CD4-positive, alpha-beta memory T cell (primary cell): ENCODE measurements around the gene LPP. TPM values are rescaled to one million over a fixed set of nuclear protein-coding genes. Genes with fewer than 3 reads are reported as not detected.

Experiments used
- CTCF ChIA-PET: fragments of 350-600 bp; sonication (Branson Sonifier 250); formaldehyde crosslinking; loops from one replicate; lab custom pipeline; 2021; ENCODE audit warnings: inconsistent platforms; ENCODE audit not compliant: partially characterized antibody; lab: Charles Lee
- POLR2A ChIA-PET: fragments of 350-600 bp; sonication (Branson Sonifier 250); formaldehyde crosslinking; loops from one replicate; lab custom pipeline; 2021; ENCODE audit not compliant: partially characterized antibody; lab: Charles Lee
- DNase-seq, 5 donors: peaks; one replicate each; pipeline versions ENCODE4 v3.0.0 to v3.0.0-alpha.2; 2020 to 2022; ENCODE audit warnings: mixed read lengths in 1 of 5
- H3K27ac ChIP-seq: one replicate; pipeline ENCODE4 v1.7.0; 2013; ENCODE audit warnings: low read depth, low read length
- H3K27me3 ChIP-seq: 2 replicates; pipeline ENCODE4 v1.7.0; 2013; ENCODE audit warnings: mild to moderate bottlenecking, low read length, moderate library complexity; ENCODE audit not compliant: insufficient read depth
- H3K36me3 ChIP-seq: 2 replicates; pipeline ENCODE4 v1.7.0; 2013; ENCODE audit warnings: mild to moderate bottlenecking, low read length, moderate library complexity; ENCODE audit not compliant: insufficient read depth
- H3K4me1 ChIP-seq: 2 replicates; pipeline ENCODE4 v1.7.0; 2013; ENCODE audit warnings: mild to moderate bottlenecking, low read length, moderate library complexity; ENCODE audit not compliant: insufficient read depth
- H3K4me3 ChIP-seq, 2 donors: one replicate each; pipeline ENCODE4 v1.7.0; 2013; ENCODE audit warnings: low read length in 2 of 2, mild to moderate bottlenecking in 1 of 2
- H3K9me3 ChIP-seq, 2 donors: one replicate each; pipeline ENCODE4 v1.7.0; 2013; ENCODE audit warnings: low read length in 2 of 2, control low read depth in 1 of 2; ENCODE audit not compliant: control insufficient read depth in 1 of 2
- H3K27ac Mint-ChIP-seq, 7 donors: one replicate each; pipeline ENCODE4 v1.8.0; 2020 to 2021; ENCODE audit warnings: mixed read lengths in 7 of 7, mild to moderate bottlenecking in 6 of 7, inconsistent platforms in 3 of 7, moderate library complexity in 3 of 7
- H3K27me3 Mint-ChIP-seq, 2 donors: one replicate each; pipeline ENCODE4 v1.8.0; 2020 to 2021; ENCODE audit warnings: mixed read lengths in 2 of 2
- H3K36me3 Mint-ChIP-seq, 2 donors: one replicate each; pipeline ENCODE4 v1.8.0; 2020 to 2021; ENCODE audit warnings: mixed read lengths in 2 of 2, inconsistent platforms in 1 of 2, mild to moderate bottlenecking in 1 of 2
- H3K4me1 Mint-ChIP-seq, 4 donors: one replicate each; pipeline ENCODE4 v1.8.0; 2020 to 2021; ENCODE audit warnings: mixed read lengths in 4 of 4, mild to moderate bottlenecking in 1 of 4
- H3K4me3 Mint-ChIP-seq, 8 donors: one replicate each; pipeline ENCODE4 v1.8.0; 2020 to 2021; ENCODE audit warnings: mixed read lengths in 8 of 8, mild to moderate bottlenecking in 7 of 8, moderate library complexity in 6 of 8, inconsistent platforms in 3 of 8
- H3K9me3 Mint-ChIP-seq, 8 donors: one replicate each; pipeline ENCODE4 v1.8.0; 2020 to 2021; ENCODE audit warnings: mixed read lengths in 8 of 8, mild to moderate bottlenecking in 5 of 8, inconsistent platforms in 3 of 8, moderate library complexity in 1 of 8
- intact Hi-C: fragments of 100-400 bp; cut with micrococcal nuclease; formaldehyde crosslinking; loops from one replicate; pipeline ENCODE4 v1.15.1; 2023
- polyA plus RNA-seq, 2 donors: library from polyadenylated mRNA; unstranded; fragments of 300-500 nt; fragmentation: Illumina TruSeq; gene quantifications; one replicate each; pipeline ENCODE4 v1.2.3, GENCODE V29; 2021
- total RNA-seq, 2 experiments: library from RNA; stranded (reverse); gene quantifications; one replicate each; pipeline ENCODE4 v1.2.3, GENCODE V29; 2021

The LPP gene
- total and polyA plus RNA-seq, 4 experiments from 2014 or later: 10.4 to 27.2 (median 24.7) TPM

- no peak for DNase-seq
- ChIA-PET POLR2A (interaction anchor here (5.0 kb wide), 1 partner anchor 14 kb away, joined by 21 read pairs; the partner anchor contains the start of gene LPP), CTCF (interaction anchor here (0.8 kb wide), 1 partner anchor 29 kb away, joined by 3 read pairs; no protein-coding TSS in a partner anchor)
- Mint-ChIP-seq H3K9me3 (no peaks in the 10 kb centered on the region), H3K27me3 (no peaks in the 10 kb centered on the region), H3K4me1 (peaks cover 36 to 51% (median 47%) of the 10 kb centered on the region in 4 donors), H3K4me3 (no peak overlapping the region), H3K36me3 (peaks cover 0 to 3% of the 10 kb centered on the region in 2 donors), H3K27ac (no peak overlapping the region)
- intact Hi-C loops: no loop called here
- Histone ChIP-seq H3K36me3 (no peaks in the 10 kb centered on the region), H3K27me3 (no peaks in the 10 kb centered on the region), H3K4me1 (peaks cover 43% of the 10 kb centered on the region), H3K27ac (no peak overlapping the region), H3K9me3 (no peaks in the 10 kb centered on the region), H3K4me3 (no peak overlapping the region)
Measured at GRCh38 chr3:188168186-188168585, 14.2 kb downstream of the LPP start.

- intact Hi-C loops: no loop called here
- Histone ChIP-seq H3K27ac (no peak overlapping the region), H3K27me3 (no peaks in the 10 kb centered on the region), H3K4me3 (no peak overlapping the region), H3K36me3 (no peaks in the 10 kb centered on the region), H3K9me3 (no peaks in the 10 kb centered on the region), H3K4me1 (peaks cover 39% of the 10 kb centered on the region)
- Mint-ChIP-seq H3K9me3 (no peaks in the 10 kb centered on the region), H3K36me3 (peaks cover 0 to 3% of the 10 kb centered on the region in 2 donors), H3K4me1 (peaks cover 35 to 50% (median 43%) of the 10 kb centered on the region in 4 donors), H3K27me3 (no peaks in the 10 kb centered on the region), H3K27ac (no peak overlapping the region), H3K4me3 (no peak overlapping the region)
- CTCF ChIA-PET: no interaction called here
- POLR2A ChIA-PET: interaction anchor here (5.0 kb wide), 1 partner anchor 15 kb away, joined by 21 read pairs; the partner anchor contains the start of gene LPP
- no peak for DNase-seq
Measured at GRCh38 chr3:188168648-188169047, 14.7 kb downstream of the LPP start.

- POLR2A ChIA-PET: interaction anchor here (0.6 to 1.9 kb wide), 3 partner anchors 16 to 430 kb away, joined by 3 to 8 read pairs (median 3); partner anchors contain the start of gene LPP
- intact Hi-C loops: no loop called here
- no peak for DNase-seq
- H3K27ac ChIP-seq: no peak overlapping the region
- H3K4me1 Mint-ChIP-seq: peaks cover 35 to 52% (median 42%) of the 10 kb centered on the region in 4 donors
- H3K4me1 ChIP-seq: peaks cover 36% of the 10 kb centered on the region
- H3K4me3 ChIP-seq: no peak overlapping the region
- no peaks in the 10 kb centered on the region for H3K9me3 Mint-ChIP-seq
- no peaks in the 10 kb centered on the region for H3K9me3 ChIP-seq
- H3K4me3 Mint-ChIP-seq: peak overlapping the region in 6 of 8 donors; percentile 3 to 78 (median 58)
- no peaks in the 10 kb centered on the region for H3K27me3 Mint-ChIP-seq
- peaks cover 0 to 10% of the 10 kb centered on the region in 2 donors for H3K36me3 Mint-ChIP-seq
- CTCF ChIA-PET: interaction anchor here (2.4 kb wide), 1 partner anchor 430 kb away, joined by 9 read pairs; no protein-coding TSS in a partner anchor
- H3K27ac Mint-ChIP-seq: peak overlapping the region; percentile 43 to 84 (median 52)
- no peaks in the 10 kb centered on the region for H3K36me3 ChIP-seq
- no peaks in the 10 kb centered on the region for H3K27me3 ChIP-seq
Measured at GRCh38 chr3:188169830-188170455, 16.0 kb downstream of the LPP start.

GRCh38 chr3:188170461-188171459, 16.8 kb downstream of the LPP start:
- H3K27ac ChIP-seq: no peak overlapping the region
- peaks cover 31 to 51% (median 38%) of the 10 kb centered on the region in 4 donors for H3K4me1 Mint-ChIP-seq
- CTCF ChIA-PET: interaction anchor here (0.6 to 2.4 kb wide), 3 partner anchors 16 to 579 kb away, joined by 3 to 9 read pairs (median 3); no protein-coding TSS in a partner anchor

GRCh38 chr3:188171682-188172467, 17.9 kb downstream of the LPP start:
- intact Hi-C loops: no loop called here
- POLR2A ChIA-PET: interaction anchor here (1.1 to 1.9 kb wide), 2 partner anchors 18 to 19 kb away, joined by 3 to 8 read pairs; partner anchors contain the start of gene LPP

More at GRCh38 chr3:188170461-188171459, 16.8 kb downstream of the LPP start:
- H3K9me3 Mint-ChIP-seq: no peaks in the 10 kb centered on the region
- Histone ChIP-seq H3K27me3 (no peaks in the 10 kb centered on the region), H3K36me3 (no peaks in the 10 kb centered on the region), H3K4me3 (no peak overlapping the region), H3K4me1 (peaks cover 28% of the 10 kb centered on the region), H3K9me3 (no peaks in the 10 kb centered on the region)
- intact Hi-C loops: no loop called here
- H3K27ac Mint-ChIP-seq: peak overlapping the region; percentile 43 to 84 (median 52)
- H3K36me3 Mint-ChIP-seq: peaks cover 4 to 16% of the 10 kb centered on the region in 2 donors
- peak in 4 of 5 donors; percentile 32 to 60 (median 43) for DNase-seq
- POLR2A ChIA-PET: interaction anchor here (1.0 to 1.9 kb wide), 3 partner anchors 17 to 431 kb away, joined by 3 to 8 read pairs (median 3); partner anchors contain the start of gene LPP
- no peaks in the 10 kb centered on the region for H3K27me3 Mint-ChIP-seq
- H3K4me3 Mint-ChIP-seq: peak overlapping the region in 7 of 8 donors; percentile 3 to 71 (median 21)

GRCh38 chr3:188174317-188175044, 20.5 kb downstream of the LPP start:
- no peaks in the 10 kb centered on the region for H3K27me3 ChIP-seq
- H3K27ac Mint-ChIP-seq: peak overlapping the region in 2 of 7 donors; percentile 29 to 71
- H3K4me3 Mint-ChIP-seq: no peak overlapping the region
- ChIA-PET CTCF (interaction anchor here (1.7 kb wide), 1 partner anchor 434 kb away, joined by 4 read pairs; no protein-coding TSS in a partner anchor), POLR2A (no interaction called here)
- no peaks in the 10 kb centered on the region for H3K9me3 ChIP-seq
- H3K27ac ChIP-seq: no peak overlapping the region
- no peaks in the 10 kb centered on the region for H3K27me3 Mint-ChIP-seq
- H3K36me3 ChIP-seq: no peaks in the 10 kb centered on the region
- intact Hi-C loops: no loop called here
- no peak for DNase-seq
- no peak overlapping the region for H3K4me3 ChIP-seq
- no peaks in the 10 kb centered on the region for H3K9me3 Mint-ChIP-seq
- peaks cover 39% of the 10 kb centered on the region for H3K4me1 ChIP-seq
- H3K36me3 Mint-ChIP-seq: peaks cover 16 to 40% of the 10 kb centered on the region in 2 donors
- peaks cover 44 to 75% (median 55%) of the 10 kb centered on the region in 4 donors for H3K4me1 Mint-ChIP-seq

More at GRCh38 chr3:188171682-188172467, 17.9 kb downstream of the LPP start:
- no peaks in the 10 kb centered on the region for H3K27me3 ChIP-seq
- H3K27ac ChIP-seq: no peak overlapping the region
- no peaks in the 10 kb centered on the region for H3K9me3 ChIP-seq
- peaks cover 28% of the 10 kb centered on the region for H3K4me1 ChIP-seq
- no peak for DNase-seq
- H3K27ac Mint-ChIP-seq: peak overlapping the region in 2 of 7 donors; percentile 48 to 81
- H3K4me1 Mint-ChIP-seq: peaks cover 31 to 51% (median 40%) of the 10 kb centered on the region in 4 donors
- H3K4me3 ChIP-seq: no peak overlapping the region
- H3K36me3 Mint-ChIP-seq: peaks cover 5 to 24% of the 10 kb centered on the region in 2 donors
- no peaks in the 10 kb centered on the region for H3K27me3 Mint-ChIP-seq
- CTCF ChIA-PET: interaction anchor here (0.6 to 2.4 kb wide), 4 partner anchors 17 to 435 kb away, joined by 3 to 9 read pairs (median 3); no protein-coding TSS in a partner anchor
- no peak overlapping the region for H3K4me3 Mint-ChIP-seq
- no peaks in the 10 kb centered on the region for H3K36me3 ChIP-seq
- H3K9me3 Mint-ChIP-seq: no peaks in the 10 kb centered on the region
